GM18502 (cell line): ENCODE data around the gene ESRRB.
"Not testable (repeated sequence)": the region's sequence is repeated elsewhere in the genome, so short reads cannot be mapped to it uniquely, and the experiment has no call there.

ENCODE experiments used
- ATAC-seq: cut with Tn5 transposase; IDR thresholded peaks from one replicate; pipeline ENCODE4 v1.9.1; 2021; ENCODE audit warnings: mild to moderate bottlenecking; ENCODE audit not compliant: unreplicated experiment, poor library complexity

The ESRRB gene

GRCh38 chr14:76531821-76532318, 155.9 kb downstream of the ESRRB start:
- ATAC-seq: no peak

GRCh38 chr14:76536636-76537035, 160.7 kb downstream of the ESRRB start:
- ATAC-seq: not testable (repeated sequence)

- no peak for ATAC-seq
These were observed 162.1 kb downstream of the ESRRB start for GRCh38 chr14:76537906-76538647.

GRCh38 chr14:76538648-76539008, 162.7 kb downstream of the ESRRB start:
- ATAC-seq: no peak

GRCh38 chr14:76539130-76539529, 163.2 kb downstream of the ESRRB start:
- no peak for ATAC-seq

GRCh38 chr14:76541594-76542219, 165.8 kb downstream of the ESRRB start:
- no peak for ATAC-seq

GRCh38 chr14:76546426-76547221, 170.7 kb downstream of the ESRRB start:
- ATAC-seq: no peak

GRCh38 chr14:76547831-76548230, 171.9 kb downstream of the ESRRB start:
- no peak for ATAC-seq

- no peak for ATAC-seq
These were observed 174.6 kb downstream of the ESRRB start for GRCh38 chr14:76550534-76550933.

- ATAC-seq: no peak
These were observed 175.2 kb downstream of the ESRRB start for GRCh38 chr14:76551116-76551515.
